Measurements from ENCODE around the gene CRELD2.

The CRELD2 gene

GRCh38 chr22:49887064-49887451, 31.4 kb upstream of the CRELD2 start:
- no peak for DNase-seq

GRCh38 chr22:49887702-49888101, 30.7 kb upstream of the CRELD2 start:
- DNase-seq: no peak

- peak in 16 of 56 donors; percentile 3 to 54 (median 22) for DNase-seq
Measured at GRCh38 chr22:49889071-49889470, 29.4 kb upstream of the CRELD2 start.

GRCh38 chr22:49892226-49892899, 26.1 kb upstream of the CRELD2 start:
- no peak for DNase-seq

GRCh38 chr22:49893025-49893424, 25.4 kb upstream of the CRELD2 start:
- DNase-seq: no peak

GRCh38 chr22:49894322-49895054, 23.9 kb upstream of the CRELD2 start:
- DNase-seq: no peak

- DNase-seq: no peak
Measured at GRCh38 chr22:49896201-49896600, 22.2 kb upstream of the CRELD2 start.

- DNase-seq: no peak
Measured at GRCh38 chr22:49897015-49897684, 21.3 kb upstream of the CRELD2 start.

- no peak for DNase-seq
Measured at GRCh38 chr22:49899530-49899929, 18.9 kb upstream of the CRELD2 start.

GRCh38 chr22:49900441-49901230, 17.8 kb upstream of the CRELD2 start:
- no peak for DNase-seq

- DNase-seq: no peak
Measured at GRCh38 chr22:49901457-49901856, 17.0 kb upstream of the CRELD2 start.

GRCh38 chr22:49903322-49904039, 15.0 kb upstream of the CRELD2 start:
- DNase-seq: no peak

- DNase-seq: no peak
Measured at GRCh38 chr22:49904040-49904369, 14.4 kb upstream of the CRELD2 start.

GRCh38 chr22:49905465-49905864, 13.0 kb upstream of the CRELD2 start:
- DNase-seq: no peak

- no peak for DNase-seq
Measured at GRCh38 chr22:49906071-49906798, 12.2 kb upstream of the CRELD2 start.

- no peak for DNase-seq
Measured at GRCh38 chr22:49906799-49907290, 11.6 kb upstream of the CRELD2 start.

- no peak for DNase-seq
Measured at GRCh38 chr22:49907807-49908206, 10.6 kb upstream of the CRELD2 start.

GRCh38 chr22:49909476-49910205, 8.8 kb upstream of the CRELD2 start:
- no peak for DNase-seq
